HG03565 (cell line): ENCODE measurements around the gene SIX5.

Experiments used
- ATAC-seq: cut with Tn5 transposase; IDR thresholded peaks from one replicate; pipeline ENCODE4 v1.9.1; 2021; ENCODE audit warnings: mild to moderate bottlenecking, moderate library complexity; ENCODE audit not compliant: unreplicated experiment

Gene SIX5

GRCh38 chr19:45777395-45777961, 8.4 kb upstream of the SIX5 start:
- ATAC-seq, result no peak

DNA sequence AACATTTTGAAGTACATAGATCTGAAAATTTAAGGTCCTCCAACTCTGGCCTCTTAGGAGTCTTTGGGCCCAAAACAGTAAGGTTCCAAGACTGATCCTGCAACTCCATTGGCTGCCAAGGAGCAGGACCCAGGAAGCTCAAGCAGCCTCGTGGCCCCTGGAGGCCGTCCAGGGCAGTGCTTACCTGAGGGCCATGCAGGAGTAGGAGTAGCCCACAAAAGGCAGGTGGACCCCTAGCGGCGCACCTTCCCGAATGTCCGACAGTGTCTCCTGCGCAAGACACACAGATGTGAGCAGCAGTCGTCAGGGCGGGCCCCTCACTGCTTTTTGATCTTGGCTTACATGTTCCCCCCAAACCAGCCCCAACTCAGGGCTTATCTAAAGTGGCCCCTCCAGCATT, 5.7 kb upstream of the SIX5 start:
- no peak for ATAC-seq

DNA sequence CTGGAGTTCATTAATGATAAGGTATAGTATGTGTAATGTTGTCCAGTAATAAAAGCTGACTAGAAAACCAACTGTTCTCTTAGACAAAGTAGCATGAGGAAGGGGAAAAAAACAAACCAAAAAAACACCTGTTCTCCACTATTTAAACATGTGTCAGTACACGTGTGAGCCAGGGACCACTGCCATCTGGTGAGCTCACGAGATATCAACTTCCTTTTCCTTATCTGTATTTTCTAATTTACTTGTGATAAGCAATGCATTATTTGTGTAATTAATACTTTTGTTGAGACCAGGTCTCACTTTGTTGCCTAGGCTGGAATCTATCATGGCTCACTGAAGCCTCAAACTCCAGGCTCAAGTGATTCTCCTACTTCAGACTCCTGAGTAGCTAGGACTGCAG, 4.3 kb upstream of the SIX5 start:
- ATAC-seq, result no peak

DNA sequence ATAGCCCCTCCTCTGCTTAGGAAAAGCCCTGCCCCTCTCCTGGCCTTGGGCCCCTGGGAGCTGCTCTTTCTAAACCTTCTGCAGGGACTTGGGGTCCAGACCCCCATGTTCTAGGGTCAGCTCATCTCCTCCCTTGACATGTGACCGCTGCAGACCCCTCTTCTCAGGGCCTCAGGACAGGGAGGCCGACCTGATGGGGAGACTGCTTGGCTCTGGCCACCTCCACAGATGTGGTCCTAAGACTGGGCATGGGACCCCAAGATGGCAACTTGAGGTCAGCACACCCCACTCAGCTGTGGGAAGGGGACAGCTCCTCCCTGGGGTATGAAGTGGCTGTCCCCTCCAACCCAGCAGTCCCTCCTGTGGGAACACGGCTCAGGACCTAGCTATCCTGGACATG, 3.9 kb upstream of the SIX5 start:
- ATAC-seq, result no peak

GRCh38 chr19:45772130-45772840, 3.2 kb upstream of the SIX5 start:
- no peak for ATAC-seq

DNA sequence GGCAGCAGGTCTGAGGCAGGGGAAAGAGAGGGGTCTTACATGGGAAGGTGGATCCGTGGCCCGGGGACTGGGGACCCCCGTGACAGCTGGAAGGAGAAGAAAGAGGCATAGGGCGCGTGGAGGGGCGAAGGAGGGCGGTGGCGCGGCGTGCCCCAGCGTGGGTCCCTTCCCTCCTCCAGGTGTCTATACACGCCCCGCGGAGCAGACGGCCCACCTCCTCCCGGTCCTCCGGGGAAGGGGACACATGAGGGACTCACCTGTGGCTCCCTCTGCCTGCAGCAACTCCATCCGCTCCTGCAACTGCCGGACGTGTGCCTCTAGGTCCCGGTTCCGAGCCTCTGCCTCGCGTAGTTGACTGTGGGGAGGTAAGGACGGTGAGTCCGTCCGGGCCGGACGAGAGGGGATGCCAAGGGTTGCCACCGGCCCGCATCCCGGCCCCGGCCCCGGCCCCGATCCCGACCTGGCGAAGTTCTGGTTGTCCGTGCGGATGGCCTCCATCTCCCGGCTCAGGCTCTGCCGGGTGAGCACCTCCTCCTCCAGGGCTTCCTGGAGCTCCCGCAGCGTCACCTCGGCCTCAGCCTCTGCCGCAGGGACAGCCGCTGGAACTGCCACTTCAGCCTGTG, 2.4 kb upstream of the SIX5 start:
- no peak for ATAC-seq

- no peak for ATAC-seq
Observed at GRCh38 chr19:45770192-45771101, 1.4 kb upstream of the SIX5 start.

- ATAC-seq, result no peak
Observed at GRCh38 chr19:45769821-45770191, 754 bp upstream of the SIX5 start.

DNA sequence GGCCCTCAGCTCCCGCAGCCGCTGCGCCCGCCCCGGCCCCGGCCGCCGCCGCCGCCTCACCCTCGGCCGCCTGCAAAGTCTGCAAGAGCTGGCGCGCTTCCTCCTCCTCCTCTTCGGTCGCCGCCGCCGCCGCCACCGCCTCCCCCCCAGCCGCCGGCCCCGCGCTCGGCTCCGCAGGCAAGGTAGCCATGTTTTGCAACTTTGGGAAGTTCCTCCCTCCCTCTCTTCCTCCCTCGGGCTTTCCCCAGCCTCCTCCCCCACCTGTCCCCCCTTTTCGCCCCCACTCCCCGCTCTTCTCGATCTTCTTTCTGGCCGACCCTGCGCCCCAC, 433 bp downstream of the SIX5 start:
- no peak for ATAC-seq

- ATAC-seq, result no peak
Observed at GRCh38 chr19:45767881-45768654, 984 bp downstream of the SIX5 start.

DNA sequence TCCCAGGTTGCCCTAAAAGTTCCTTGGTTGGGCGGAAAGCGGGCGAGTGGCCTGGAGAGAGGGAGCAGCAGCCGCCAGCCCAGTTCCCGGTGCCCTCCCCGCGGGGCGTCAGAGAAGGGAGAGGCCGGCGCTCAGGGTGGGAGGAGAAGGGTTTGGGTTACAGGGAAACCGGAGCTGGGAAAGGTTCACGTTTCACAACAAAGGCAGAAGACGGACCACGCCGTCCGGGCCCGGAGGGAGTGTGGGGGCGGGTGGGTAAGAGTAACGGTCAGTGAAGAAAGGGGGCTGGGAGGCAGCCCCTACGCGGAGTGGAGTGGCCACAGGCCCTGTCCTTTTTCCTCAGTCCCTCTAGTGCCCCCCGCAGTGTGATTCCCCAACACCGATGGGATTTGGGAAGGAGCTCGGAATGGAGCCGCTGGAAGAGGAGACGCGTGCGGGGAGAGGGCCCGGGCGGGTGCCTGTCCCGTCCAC, 1.6 kb downstream of the SIX5 start:
- ATAC-seq, result no peak

GRCh38 chr19:45766869-45767346, 2.1 kb downstream of the SIX5 start:
- ATAC-seq, result no peak

- no peak for ATAC-seq
Observed at GRCh38 chr19:45766296-45766868, 2.7 kb downstream of the SIX5 start.

DNA sequence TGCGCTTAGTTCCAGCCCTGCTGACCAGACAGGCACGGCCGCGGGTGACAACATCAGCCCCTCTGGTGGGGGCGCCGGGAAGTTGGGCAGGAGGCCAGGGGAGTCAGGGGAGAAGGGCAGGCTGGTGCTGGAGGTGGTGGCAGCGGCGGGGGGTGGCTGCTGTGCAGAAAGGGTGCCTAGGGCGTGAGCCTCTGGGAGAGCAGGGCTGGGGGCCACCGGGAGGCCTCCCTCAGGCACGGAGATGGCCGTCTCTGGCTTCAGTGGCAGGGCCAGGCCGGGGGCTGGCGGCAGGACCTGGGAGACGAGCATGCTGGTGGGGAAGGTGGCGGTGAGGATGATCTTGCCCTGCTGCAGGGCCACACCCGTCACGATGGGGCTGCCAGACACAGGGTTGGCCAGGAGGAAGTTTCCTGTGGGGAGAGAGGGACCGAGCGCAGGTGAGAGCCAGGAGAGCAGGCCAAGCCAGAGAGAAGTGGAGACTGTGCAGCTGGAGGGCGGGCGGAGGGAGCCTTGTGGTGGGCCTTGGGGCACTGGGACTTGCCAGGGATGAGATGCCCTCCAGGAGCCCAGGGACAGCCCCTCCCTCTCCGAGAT, 3.3 kb downstream of the SIX5 start:
- ATAC-seq, result no peak

DNA sequence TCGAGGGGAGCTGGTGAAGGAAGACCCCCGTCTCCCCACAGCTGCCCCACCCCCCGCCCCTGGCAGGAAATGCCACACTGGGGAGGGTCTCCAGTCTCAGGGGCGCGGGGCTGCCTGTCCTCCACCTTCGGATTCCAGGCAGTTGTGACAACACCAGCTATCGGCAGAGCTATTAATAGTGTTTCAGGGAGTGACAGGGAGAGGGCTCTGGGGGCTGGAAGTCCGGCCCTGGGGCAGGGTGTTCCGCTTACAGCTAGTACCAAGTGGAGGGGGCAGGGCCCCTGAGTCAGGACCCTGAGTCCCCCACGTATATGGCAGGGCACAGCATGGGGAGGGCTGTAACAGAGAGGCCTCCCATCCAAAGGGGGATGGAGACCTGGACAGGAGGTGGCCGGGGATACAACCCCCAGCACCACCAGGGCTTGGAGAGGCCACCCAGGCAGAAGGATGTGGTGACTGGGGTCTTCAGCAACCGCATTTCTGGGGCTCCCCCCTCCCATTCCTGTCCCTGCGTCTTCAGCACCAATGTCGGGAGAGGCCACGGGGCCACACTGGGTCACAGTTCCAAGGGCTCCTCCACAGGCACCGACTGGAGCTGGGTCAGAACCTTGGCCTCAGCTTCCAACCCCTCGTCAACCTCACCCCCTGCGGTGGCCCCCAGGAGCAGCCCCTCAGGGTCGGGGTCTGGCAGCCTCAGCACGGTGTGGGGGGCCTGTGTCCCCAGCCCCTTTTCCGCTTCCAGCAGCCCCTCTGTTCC, 3.9 kb downstream of the SIX5 start:
- ATAC-seq, result no peak

GRCh38 chr19:45764475-45764874, 4.6 kb downstream of the SIX5 start:
- ATAC-seq, result no peak

- no peak for ATAC-seq
Observed at GRCh38 chr19:45763691-45764294, 5.3 kb downstream of the SIX5 start.

GRCh38 chr19:45762870-45763631, 6.0 kb downstream of the SIX5 start:
- no peak for ATAC-seq
